HEK293 (cell line): ENCODE results near the gene UCK1.

Source experiments
- CTCF ChIA-PET: fragments of 350-600 bp; formaldehyde crosslinking; extraction: SDS; loops from one replicate; lab custom pipeline; 2021; ENCODE audit warnings: antibody characterized with exemption; lab: Yijun Ruan, JAX
- POLR2A ChIA-PET: fragments of 300-600 bp; formaldehyde crosslinking; extraction: SDS; loops from one replicate; lab custom pipeline; 2020; ENCODE audit warnings: antibody characterized with exemption, inconsistent platforms; lab: Yijun Ruan, JAX
- H3K27ac ChIP-seq: fragments of 200-500 bp; sonication (Bioruptor generic); 2 replicates; pipeline ENCODE4 v1.5.1; 2014; ENCODE audit warnings: low read depth, low read length, control low read depth, inconsistent platforms; ENCODE audit errors: extremely low read depth
- H3K36me3 ChIP-seq, 2 experiments: fragments of 200-500 bp in 1 of 2; sonication (Bioruptor generic) in 1 of 2; 1 replicate in 1 of 2; 2 replicates in 1 of 2; pipeline ENCODE4 v1.5.1; 2014 to 2017; ENCODE audit warnings: inconsistent platforms in 2 of 2, low read length in 2 of 2; ENCODE audit not compliant: control insufficient read depth in 2 of 2, insufficient read depth in 1 of 2
- H3K4me1 ChIP-seq: fragments of 200-500 bp; sonication (Bioruptor generic); 2 replicates; pipeline ENCODE4 v1.5.1; 2014; ENCODE audit warnings: mild to moderate bottlenecking, low read length, inconsistent platforms; ENCODE audit not compliant: control insufficient read depth, insufficient read depth
- H3K4me3 ChIP-seq: 2 replicates; pipeline ENCODE4 v1.5.1; 2011; ENCODE audit warnings: low read depth, mild to moderate bottlenecking, control low read depth, low read length, moderate library complexity
- H3K9me3 ChIP-seq: fragments of 200-500 bp; sonication (Bioruptor generic); 2 replicates; pipeline ENCODE4 v1.5.1; 2014; ENCODE audit warnings: low read depth, low read length, inconsistent platforms; ENCODE audit not compliant: control insufficient read depth, insufficient read depth
- AEBP2 ChIP-seq: fragments of 450-650 bp; formaldehyde crosslinking; IDR thresholded peaks from 2 replicates; pipeline ENCODE4 v1.5.1; 2016; ENCODE audit warnings: missing biosample characterization, missing genetic modification characterization, borderline replicate concordance
- BCL11A ChIP-seq: fragments of 450-650 bp; formaldehyde crosslinking; IDR thresholded peaks from 2 replicates; pipeline ENCODE4 v1.5.1; 2016; ENCODE audit warnings: low read depth, missing biosample characterization, missing genetic modification characterization
- GLI2 ChIP-seq: fragments of 450-650 bp; formaldehyde crosslinking; IDR thresholded peaks from 2 replicates; pipeline ENCODE4; 2017; ENCODE audit warnings: missing biosample characterization, missing genetic modification characterization, low read depth, borderline replicate concordance
- HOXD13 ChIP-seq: sonication (generic); formaldehyde crosslinking; IDR thresholded peaks from 2 replicates; pipeline ENCODE4 v1.8.0; 2022; ENCODE audit warnings: missing genetic modification reagents, borderline replicate concordance
- SCRT2 ChIP-seq: fragments of 450-650 bp; formaldehyde crosslinking; IDR thresholded peaks from 2 replicates; pipeline ENCODE4 v1.5.1; 2016; ENCODE audit warnings: missing biosample characterization, missing genetic modification characterization
- WT1 ChIP-seq: fragments of 450-650 bp; formaldehyde crosslinking; IDR thresholded peaks from 2 replicates; pipeline ENCODE4 v1.5.1; 2016; ENCODE audit warnings: missing biosample characterization, missing genetic modification characterization
- ZBTB26 ChIP-seq: fragments of 450-650 bp; formaldehyde crosslinking; optimal IDR thresholded peaks from 2 replicates; pipeline ENCODE3; 2016; ENCODE audit warnings: missing biosample characterization, mild to moderate bottlenecking, missing genetic modification characterization
- ZBTB8A ChIP-seq: fragments of 450-650 bp; formaldehyde crosslinking; IDR thresholded peaks from 2 replicates; pipeline ENCODE4 v1.5.1; 2016; ENCODE audit warnings: missing biosample characterization, missing genetic modification characterization
- ZNF114 ChIP-seq: fragments of 450-650 bp; formaldehyde crosslinking; IDR thresholded peaks from 2 replicates; pipeline ENCODE4 v1.5.0; 2017; ENCODE audit warnings: missing biosample characterization, missing genetic modification characterization
- ZNF292 ChIP-seq: fragments of 450-650 bp; formaldehyde crosslinking; IDR thresholded peaks from 2 replicates; pipeline ENCODE4 v1.5.1; 2016; ENCODE audit warnings: low read depth, missing biosample characterization, missing genetic modification characterization, borderline replicate concordance
- ZNF341 ChIP-seq: fragments of 450-650 bp; formaldehyde crosslinking; IDR thresholded peaks from 2 replicates; pipeline ENCODE4; 2016; ENCODE audit warnings: low read depth, missing biosample characterization, missing genetic modification characterization
- ZNF416 ChIP-seq: fragments of 450-650 bp; formaldehyde crosslinking; IDR thresholded peaks from 2 replicates; pipeline ENCODE4 v1.5.1; 2016; ENCODE audit warnings: missing biosample characterization, missing genetic modification characterization
- ZNF518A ChIP-seq: fragments of 450-650 bp; formaldehyde crosslinking; conservative IDR thresholded peaks from 2 replicates; pipeline ENCODE4 v1.5.1; 2016; ENCODE audit warnings: low read depth, missing biosample characterization, missing genetic modification characterization
- ZNF530 ChIP-seq: fragments of 450-650 bp; formaldehyde crosslinking; IDR thresholded peaks from 2 replicates; pipeline ENCODE4 v1.5.1; 2016; ENCODE audit warnings: low read depth, missing biosample characterization, missing genetic modification characterization
- ZNF692 ChIP-seq: fragments of 450-650 bp; formaldehyde crosslinking; IDR thresholded peaks from 2 replicates; pipeline ENCODE4 v1.5.1; 2016; ENCODE audit warnings: missing biosample characterization, missing genetic modification characterization
- ZNF792 ChIP-seq: fragments of 450-650 bp; formaldehyde crosslinking; IDR thresholded peaks from 2 replicates; pipeline ENCODE4 v1.5.1; 2016; ENCODE audit warnings: missing biosample characterization, missing genetic modification characterization
- ZSCAN30 ChIP-seq: fragments of 450-650 bp; IDR thresholded peaks from 2 replicates; pipeline ENCODE4 v1.5.1; 2018; ENCODE audit warnings: missing biosample characterization, mild to moderate bottlenecking, missing genetic modification characterization, moderate library complexity

Gene UCK1

GRCh38 chr9:131566158-131566557 lies 35.1 kb upstream of the UCK1 start (continued):
- TF ChIP-seq ZNF518A (tag by site-specific recombination) = no peak
- TF ChIP-seq ZNF792 (tag by site-specific recombination) = no peak
- no peak for TF ChIP-seq ZNF530 (tag by site-specific recombination)
- no peak for TF ChIP-seq SCRT2
- no peak for TF ChIP-seq ZNF341
- no peak for TF ChIP-seq AEBP2
- no peak for TF ChIP-seq BCL11A
- TF ChIP-seq GLI2 (tag by site-specific recombination) = no peak
- no peak for TF ChIP-seq HOXD13 (CRISPR knock-in tag)
- TF ChIP-seq ZNF114 (tag by site-specific recombination) = no peak

GRCh38 chr9:131565369-131565768 lies 34.3 kb upstream of the UCK1 start:
- TF ChIP-seq ZSCAN30 (no peak), ZNF692 (tag by site-specific recombination) (no peak), ZNF416 (tag by site-specific recombination) (no peak), ZBTB8A (tag by site-specific recombination) (no peak), ZNF292 (tag by site-specific recombination) (no peak), WT1 (tag by site-specific recombination) (no peak), ZBTB26 (tag by site-specific recombination) (no peak)
- Histone ChIP-seq H3K9me3 (no peaks in the 10 kb centered on the region), H3K4me3 (no peak overlapping the region), H3K27ac (no peak overlapping the region), H3K36me3 (no peaks in the 10 kb centered on the region), H3K4me1 (no peaks in the 10 kb centered on the region)
- CTCF ChIA-PET = interaction anchor here (0.7 kb wide), 1 partner anchor 132 kb away, joined by 5 read pairs; no protein-coding TSS in a partner anchor
- POLR2A ChIA-PET = interaction anchor here (0.7 kb wide), 2 partner anchors 36 to 185 kb away, joined by 5 to 8 read pairs; no protein-coding TSS in a partner anchor
